Sigmoid colon (tissue), 4 donors: ENCODE results near the gene TXLNB.

Experiments
- EP300 ChIP-seq, 4 donors: sonication (generic); formaldehyde crosslinking; IDR thresholded peaks; one replicate each; pipeline ENCODE4 v1.6.1; 2017; ENCODE audit warnings: antibody characterized with exemption in 4 of 4
- POLR2A ChIP-seq, 2 donors: fragments of 450-650 bp; IDR thresholded peaks; one replicate each; pipeline ENCODE4 v1.6.1; 2016; ENCODE audit warnings: antibody characterized with exemption in 2 of 2, mild to moderate bottlenecking in 2 of 2, moderate library complexity in 2 of 2
- POLR2AphosphoS5 ChIP-seq, 4 donors: sonication (generic); formaldehyde crosslinking; IDR thresholded peaks; one replicate each; pipeline ENCODE4 v1.6.1; 2017; ENCODE audit warnings: antibody characterized with exemption in 4 of 4
- TF ChIP-seq, protein P1 (sequence below), 4 experiments: fragments of 450-650 bp in 3 of 4; fragments of 200-600 bp in 1 of 4; IDR thresholded peaks; one replicate each; pipeline ENCODE4 v1.5.1; 2016 to 2019; ENCODE audit warnings: antibody characterized with exemption in 4 of 4, mild to moderate bottlenecking in 3 of 4, moderate library complexity in 2 of 4

DNA sequence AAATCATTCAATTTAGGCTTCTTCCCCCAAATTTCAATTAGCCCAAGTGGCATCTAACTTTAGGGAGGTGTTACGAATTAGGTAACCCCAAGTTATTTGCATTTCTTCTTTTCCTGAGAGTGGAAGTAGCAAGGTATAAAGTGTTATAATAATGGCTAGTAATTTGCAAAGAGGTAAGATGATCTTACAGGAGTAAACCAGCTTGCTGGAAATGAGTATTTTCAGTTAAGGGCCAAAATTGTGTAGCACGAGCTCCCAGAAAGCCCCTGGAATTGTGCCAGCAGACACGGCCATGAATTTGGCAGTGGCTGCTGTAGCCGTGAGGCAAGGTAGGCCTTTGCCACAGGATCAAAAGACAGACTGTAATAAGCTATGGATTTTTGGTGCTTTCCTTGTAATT lies 44.7 kb upstream of the TXLNB start:
- TF ChIP-seq, protein P1, sequence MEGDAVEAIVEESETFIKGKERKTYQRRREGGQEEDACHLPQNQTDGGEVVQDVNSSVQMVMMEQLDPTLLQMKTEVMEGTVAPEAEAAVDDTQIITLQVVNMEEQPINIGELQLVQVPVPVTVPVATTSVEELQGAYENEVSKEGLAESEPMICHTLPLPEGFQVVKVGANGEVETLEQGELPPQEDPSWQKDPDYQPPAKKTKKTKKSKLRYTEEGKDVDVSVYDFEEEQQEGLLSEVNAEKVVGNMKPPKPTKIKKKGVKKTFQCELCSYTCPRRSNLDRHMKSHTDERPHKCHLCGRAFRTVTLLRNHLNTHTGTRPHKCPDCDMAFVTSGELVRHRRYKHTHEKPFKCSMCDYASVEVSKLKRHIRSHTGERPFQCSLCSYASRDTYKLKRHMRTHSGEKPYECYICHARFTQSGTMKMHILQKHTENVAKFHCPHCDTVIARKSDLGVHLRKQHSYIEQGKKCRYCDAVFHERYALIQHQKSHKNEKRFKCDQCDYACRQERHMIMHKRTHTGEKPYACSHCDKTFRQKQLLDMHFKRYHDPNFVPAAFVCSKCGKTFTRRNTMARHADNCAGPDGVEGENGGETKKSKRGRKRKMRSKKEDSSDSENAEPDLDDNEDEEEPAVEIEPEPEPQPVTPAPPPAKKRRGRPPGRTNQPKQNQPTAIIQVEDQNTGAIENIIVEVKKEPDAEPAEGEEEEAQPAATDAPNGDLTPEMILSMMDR (IDR thresholded peaks at IDR 0.05): no peak
- no peak for TF ChIP-seq EP300 (IDR thresholded peaks at IDR 0.05)
- no peak for TF ChIP-seq POLR2AphosphoS5 (IDR thresholded peaks at IDR 0.05)
- TF ChIP-seq POLR2A (IDR thresholded peaks at IDR 0.05): no peak
